Activated CD4-positive, alpha-beta memory T cell treated with anti-CD3 and anti-CD28 coated beads for 36 hours (primary cell): ENCODE results near the gene MYCBP2. TPM values are rescaled to one million over a fixed set of nuclear protein-coding genes. Genes with fewer than 3 reads are reported as not detected.
"Not testable (repeated sequence)": the region's sequence is repeated elsewhere in the genome, so short reads cannot be mapped to it uniquely, and the experiment has no call there.

Source experiments
- CTCF ChIA-PET: fragments of 350-600 bp; sonication (Branson Sonifier 250); formaldehyde crosslinking; loops from one replicate; lab custom pipeline; 2021; ENCODE audit warnings: antibody characterized with exemption, inconsistent platforms; lab: Charles Lee
- POLR2A ChIA-PET: fragments of 350-600 bp; sonication (Branson Sonifier 250); formaldehyde crosslinking; loops from one replicate; lab custom pipeline; 2021; ENCODE audit warnings: antibody characterized with exemption; lab: Charles Lee
- DNase-seq: peaks from one replicate; pipeline ENCODE4 v3.0.0-alpha.2; 2020
- H3K27ac Mint-ChIP-seq: one replicate; pipeline ENCODE4 v1.8.0; 2021; ENCODE audit warnings: mixed read lengths
- H3K27me3 Mint-ChIP-seq: one replicate; pipeline ENCODE4 v1.8.0; 2021; ENCODE audit warnings: mixed read lengths
- H3K36me3 Mint-ChIP-seq: one replicate; pipeline ENCODE4 v1.8.0; 2021; ENCODE audit warnings: mixed read lengths
- H3K4me1 Mint-ChIP-seq: one replicate; pipeline ENCODE4 v1.8.0; 2021; ENCODE audit warnings: low read depth, mixed read lengths
- H3K4me3 Mint-ChIP-seq: one replicate; pipeline ENCODE4 v1.8.0; 2021; ENCODE audit warnings: mild to moderate bottlenecking, mixed read lengths
- H3K9me3 Mint-ChIP-seq: one replicate; pipeline ENCODE4 v1.8.0; 2021; ENCODE audit warnings: mixed read lengths
- intact Hi-C: fragments of 100-400 bp; cut with micrococcal nuclease; formaldehyde crosslinking; loops from one replicate; pipeline ENCODE4 v1.15.1; 2023
- total RNA-seq, 2 experiments: library from RNA; stranded (reverse); gene quantifications; one replicate each; pipeline ENCODE4 v1.2.3, GENCODE V29; 2021

MYCBP2 gene
- total RNA-seq, 2 experiments from 2014 or later = 67.3 to 79.4 TPM

- no peak for DNase-seq
- Mint-ChIP-seq H3K9me3 (no peaks in the 10 kb centered on the region), H3K4me3 (no peak overlapping the region), H3K27me3 (no peaks in the 10 kb centered on the region), H3K4me1 (peaks cover 12% of the 10 kb centered on the region), H3K36me3 (peaks cover 10% of the 10 kb centered on the region), H3K27ac (no peak overlapping the region)
- ChIA-PET CTCF (no interaction called here), POLR2A (no interaction called here)
- intact Hi-C loops = no loop called here
Measured at GRCh38 chr13:77235456-77236022, 91.4 kb downstream of the MYCBP2 start.

- CTCF ChIA-PET = no interaction called here
- Mint-ChIP-seq H3K27me3 (no peaks in the 10 kb centered on the region), H3K36me3 (peaks cover 8% of the 10 kb centered on the region), H3K27ac (no peak overlapping the region), H3K4me3 (no peak overlapping the region), H3K9me3 (no peaks in the 10 kb centered on the region), H3K4me1 (peaks cover 16% of the 10 kb centered on the region)
- no peak for DNase-seq
- intact Hi-C loops = no loop called here
- POLR2A ChIA-PET = no interaction called here
Measured at GRCh38 chr13:77233159-77233558, 93.7 kb downstream of the MYCBP2 start.

GRCh38 chr13:77230560-77230959, 96.3 kb downstream of the MYCBP2 start:
- POLR2A ChIA-PET = no interaction called here
- Mint-ChIP-seq H3K4me1 (peaks cover 15% of the 10 kb centered on the region), H3K36me3 (peaks cover 12% of the 10 kb centered on the region), H3K27me3 (no peaks in the 10 kb centered on the region), H3K27ac (peak overlapping the region; percentile 24), H3K9me3 (no peaks in the 10 kb centered on the region), H3K4me3 (no peak overlapping the region)
- CTCF ChIA-PET = interaction anchor here (1.1 kb wide), 1 partner anchor 248 kb away, joined by 4 read pairs; no protein-coding TSS in a partner anchor
- peak; percentile 33 for DNase-seq
- intact Hi-C loops = no loop called here

- H3K27me3 Mint-ChIP-seq = no peaks in the 10 kb centered on the region
- no peaks in the 10 kb centered on the region for H3K9me3 Mint-ChIP-seq
- H3K27ac Mint-ChIP-seq = no peak overlapping the region
- DNase-seq = no peak
- intact Hi-C loops = no loop called here
- H3K4me3 Mint-ChIP-seq = no peak overlapping the region
- peaks cover 40% of the 10 kb centered on the region for H3K4me1 Mint-ChIP-seq
- ChIA-PET CTCF (interaction anchor here (0.8 kb wide), 1 partner anchor 252 kb away, joined by 3 read pairs; no protein-coding TSS in a partner anchor), POLR2A (no interaction called here)
- H3K36me3 Mint-ChIP-seq = peaks cover 24% of the 10 kb centered on the region
Measured at GRCh38 chr13:77225946-77226345, 100.9 kb downstream of the MYCBP2 start.

GRCh38 chr13:77222909-77223308, 104.0 kb downstream of the MYCBP2 start:
- ChIA-PET POLR2A (no interaction called here), CTCF (no interaction called here)
- Mint-ChIP-seq H3K27me3 (no peaks in the 10 kb centered on the region), H3K4me1 (peaks cover 35% of the 10 kb centered on the region), H3K27ac (no peak overlapping the region), H3K4me3 (no peak overlapping the region), H3K36me3 (peaks cover 25% of the 10 kb centered on the region), H3K9me3 (no peaks in the 10 kb centered on the region)
- no peak for DNase-seq
- intact Hi-C loops = loop anchor here (1.0 kb wide), 2 partner anchors 68 to 104 kb away; partner anchors contain the start of gene MYCBP2

- H3K36me3 Mint-ChIP-seq = peaks cover 25% of the 10 kb centered on the region
- intact Hi-C loops = loop anchor here (1.0 kb wide), 2 partner anchors 69 to 105 kb away; partner anchors contain the start of gene MYCBP2
- no peaks in the 10 kb centered on the region for H3K9me3 Mint-ChIP-seq
- peaks cover 35% of the 10 kb centered on the region for H3K4me1 Mint-ChIP-seq
- no peak overlapping the region for H3K27ac Mint-ChIP-seq
- DNase-seq = no peak
- no peaks in the 10 kb centered on the region for H3K27me3 Mint-ChIP-seq
- H3K4me3 Mint-ChIP-seq = no peak overlapping the region
- POLR2A ChIA-PET = no interaction called here
- CTCF ChIA-PET = no interaction called here
Measured at GRCh38 chr13:77222000-77222690, 104.7 kb downstream of the MYCBP2 start.

GRCh38 chr13:77219401-77219800, 107.5 kb downstream of the MYCBP2 start:
- CTCF ChIA-PET = interaction anchor here (1.3 kb wide), 1 partner anchor 259 kb away, joined by 7 read pairs; no protein-coding TSS in a partner anchor
- Mint-ChIP-seq H3K27me3 (no peaks in the 10 kb centered on the region), H3K4me3 (no peak overlapping the region), H3K4me1 (peaks cover 31% of the 10 kb centered on the region), H3K36me3 (peaks cover 30% of the 10 kb centered on the region), H3K9me3 (no peaks in the 10 kb centered on the region), H3K27ac (no peak overlapping the region)
- DNase-seq = no peak
- intact Hi-C loops = loop anchor here (2.0 kb wide), 1 partner anchor 35 kb away; no protein-coding TSS in a partner anchor
- POLR2A ChIA-PET = interaction anchor here (1.3 kb wide), 1 partner anchor 106 kb away, joined by 4 read pairs; no protein-coding TSS in a partner anchor

- H3K9me3 Mint-ChIP-seq = no peaks in the 10 kb centered on the region
- ChIA-PET CTCF (interaction anchor here (1.0 to 1.3 kb wide), 2 partner anchors 99 to 260 kb away, joined by 3 to 7 read pairs; no protein-coding TSS in a partner anchor), POLR2A (no interaction called here)
- H3K4me1 Mint-ChIP-seq = peaks cover 31% of the 10 kb centered on the region
- peaks cover 31% of the 10 kb centered on the region for H3K36me3 Mint-ChIP-seq
- no peak for DNase-seq
- H3K27ac Mint-ChIP-seq = no peak overlapping the region
- no peaks in the 10 kb centered on the region for H3K27me3 Mint-ChIP-seq
- H3K4me3 Mint-ChIP-seq = no peak overlapping the region
- intact Hi-C loops = loop anchor here (2.0 kb wide), 1 partner anchor 33 kb away; no protein-coding TSS in a partner anchor
Measured at GRCh38 chr13:77218274-77218673, 108.6 kb downstream of the MYCBP2 start.

- Mint-ChIP-seq H3K4me1 (peaks cover 9% of the 10 kb centered on the region), H3K27ac (no peak overlapping the region), H3K9me3 (no peaks in the 10 kb centered on the region), H3K36me3 (peaks cover 25% of the 10 kb centered on the region), H3K27me3 (no peaks in the 10 kb centered on the region), H3K4me3 (no peak overlapping the region)
- ChIA-PET POLR2A (no interaction called here), CTCF (no interaction called here)
- DNase-seq = no peak
- intact Hi-C loops = no loop called here
Measured at GRCh38 chr13:77215543-77215942, 111.4 kb downstream of the MYCBP2 start.

GRCh38 chr13:77213644-77214043, 113.2 kb downstream of the MYCBP2 start:
- H3K27ac Mint-ChIP-seq = peak overlapping the region; percentile 75
- peaks cover 16% of the 10 kb centered on the region for H3K4me1 Mint-ChIP-seq
- CTCF ChIA-PET = interaction anchor here (0.9 kb wide), 1 partner anchor 93 kb away, joined by 3 read pairs; no protein-coding TSS in a partner anchor
- no peak for DNase-seq
- H3K27me3 Mint-ChIP-seq = no peaks in the 10 kb centered on the region
- no peaks in the 10 kb centered on the region for H3K9me3 Mint-ChIP-seq
- POLR2A ChIA-PET = no interaction called here
- H3K36me3 Mint-ChIP-seq = peaks cover 35% of the 10 kb centered on the region
- intact Hi-C loops = no loop called here
- H3K4me3 Mint-ChIP-seq = no peak overlapping the region

- Mint-ChIP-seq H3K27me3 (no peaks in the 10 kb centered on the region), H3K36me3 (peaks cover 38% of the 10 kb centered on the region), H3K27ac (peak overlapping the region; percentile 34), H3K9me3 (peaks cover 2% of the 10 kb centered on the region), H3K4me1 (peaks cover 13% of the 10 kb centered on the region), H3K4me3 (no peak overlapping the region)
- ChIA-PET POLR2A (no interaction called here), CTCF (no interaction called here)
- intact Hi-C loops = no loop called here
- no peak for DNase-seq
Measured at GRCh38 chr13:77207943-77208342, 119.0 kb downstream of the MYCBP2 start.

GRCh38 chr13:77198995-77199394, 127.9 kb downstream of the MYCBP2 start:
- DNase-seq, H3K27ac Mint-ChIP-seq, H3K4me1 Mint-ChIP-seq, POLR2A ChIA-PET, intact Hi-C loops, H3K9me3 Mint-ChIP-seq, H3K4me3 Mint-ChIP-seq, H3K27me3 Mint-ChIP-seq, CTCF ChIA-PET: not testable (repeated sequence)
- peaks cover 16% of the 10 kb centered on the region for H3K36me3 Mint-ChIP-seq
